ENCODE measurements around the gene CPT1A.
A peak's percentile ranks its signal among the peaks of the same experiment; 100 is the strongest.

Gene CPT1A

GRCh38 chr11:68722143-68722542 lies 119.6 kb downstream of the CPT1A start:
- no peak for DNase-seq
- intact Hi-C loops (cut with DNase I): no loop called here

- DNase-seq: no peak
- intact Hi-C loops (cut with DNase I): no loop called here
These were observed 120.6 kb downstream of the CPT1A start for GRCh38 chr11:68721075-68721474.

GRCh38 chr11:68715456-68716122 lies 126.1 kb downstream of the CPT1A start:
- DNase-seq: no peak
- intact Hi-C loops (cut with DNase I): no loop called here

GRCh38 chr11:68714060-68714856 lies 127.5 kb downstream of the CPT1A start:
- peak in 3 of 10 donors; percentile 19 to 75 (median 28) for DNase-seq
- intact Hi-C loops (cut with DNase I): no loop called here

GRCh38 chr11:68711114-68711513 lies 130.6 kb downstream of the CPT1A start:
- intact Hi-C loops (cut with DNase I): no loop called here
- no peak for DNase-seq

- intact Hi-C loops (cut with DNase I): no loop called here
- DNase-seq: no peak
These were observed 131.3 kb downstream of the CPT1A start for GRCh38 chr11:68710409-68710808.

GRCh38 chr11:68709062-68709461 lies 132.7 kb downstream of the CPT1A start:
- no peak for DNase-seq
- intact Hi-C loops (cut with DNase I): no loop called here

GRCh38 chr11:68707527-68707926 lies 134.2 kb downstream of the CPT1A start:
- DNase-seq: no peak
- intact Hi-C loops (cut with DNase I): no loop called here

- no peak for DNase-seq
- intact Hi-C loops (cut with DNase I): no loop called here
These were observed 136.8 kb downstream of the CPT1A start for GRCh38 chr11:68704887-68705286.

All from posterior cingulate gyrus (tissue), 11 donors.